HG03469 (cell line): Measurements from ENCODE around the gene MMP24OS.
"Not testable (repeated sequence)": the region's sequence is repeated elsewhere in the genome, so short reads cannot be mapped to it uniquely, and the experiment has no call there.

Experiments
- ATAC-seq: cut with Tn5 transposase; IDR thresholded peaks from one replicate; pipeline ENCODE4 v1.9.1; 2021; ENCODE audit warnings: mild to moderate bottlenecking, moderate library complexity, moderate number of reproducible peaks; ENCODE audit not compliant: unreplicated experiment

MMP24OS gene

GRCh38 chr20:35277531-35278395 is at the start of gene MMP24OS:
Gene MMP24OS (minus strand): TSS chr20:35278122. CDS start chr20:35277929, 193 bp downstream.
- peak; percentile 60 for ATAC-seq

- no peak for ATAC-seq
Observed at GRCh38 chr20:35327074-35327976, 49.4 kb upstream of the MMP24OS start.

GRCh38 chr20:35326740-35327073 is 48.8 kb upstream of the MMP24OS start:
- no peak for ATAC-seq

GRCh38 chr20:35326021-35326739 is 48.3 kb upstream of the MMP24OS start:
- ATAC-seq, result no peak

GRCh38 chr20:35325401-35325800 is 47.5 kb upstream of the MMP24OS start:
- ATAC-seq, result no peak

- no peak for ATAC-seq
Observed at GRCh38 chr20:35320396-35321126, 42.6 kb upstream of the MMP24OS start.

- ATAC-seq, result no peak
Observed at GRCh38 chr20:35319871-35320197, 41.9 kb upstream of the MMP24OS start.

- no peak for ATAC-seq
Observed at GRCh38 chr20:35319192-35319870, 41.4 kb upstream of the MMP24OS start.

- no peak for ATAC-seq
Observed at GRCh38 chr20:35318502-35319157, 40.7 kb upstream of the MMP24OS start.

GRCh38 chr20:35317416-35318210 is 39.7 kb upstream of the MMP24OS start:
- no peak for ATAC-seq

- ATAC-seq, result no peak
Observed at GRCh38 chr20:35316086-35316485, 38.2 kb upstream of the MMP24OS start.

- not testable (repeated sequence) for ATAC-seq
Observed at GRCh38 chr20:35315632-35316020, 37.7 kb upstream of the MMP24OS start.

GRCh38 chr20:35314816-35315631 is 37.1 kb upstream of the MMP24OS start:
- no peak for ATAC-seq

GRCh38 chr20:35312318-35312717 is 34.4 kb upstream of the MMP24OS start:
- ATAC-seq, result no peak

GRCh38 chr20:35311822-35312221 is 33.9 kb upstream of the MMP24OS start:
- no peak for ATAC-seq

- ATAC-seq, result no peak
Observed at GRCh38 chr20:35311409-35311808, 33.5 kb upstream of the MMP24OS start.

- no peak for ATAC-seq
Observed at GRCh38 chr20:35307666-35308653, 30.0 kb upstream of the MMP24OS start.
